ENCODE measurements around the gene BTBD8.

Gene BTBD8

GRCh38 chr1:92094595-92094994, 14.4 kb downstream of the BTBD8 start:
- no peak for DNase-seq

GRCh38 chr1:92095874-92096273, 15.7 kb downstream of the BTBD8 start:
- DNase-seq: no peak

GRCh38 chr1:92096317-92096716, 16.2 kb downstream of the BTBD8 start:
- DNase-seq: no peak

GRCh38 chr1:92105546-92106081, 25.5 kb downstream of the BTBD8 start:
- no peak for DNase-seq

- DNase-seq: no peak
These were observed 28.5 kb downstream of the BTBD8 start for GRCh38 chr1:92108631-92109030.

GRCh38 chr1:92117526-92117925, 37.4 kb downstream of the BTBD8 start:
- DNase-seq: no peak

- no peak for DNase-seq
These were observed 38.7 kb downstream of the BTBD8 start for GRCh38 chr1:92118826-92119225.

- no peak for DNase-seq
These were observed 43.7 kb downstream of the BTBD8 start for GRCh38 chr1:92123868-92124267.

- DNase-seq: no peak
These were observed 45.1 kb downstream of the BTBD8 start for GRCh38 chr1:92125204-92125603.

- DNase-seq: no peak
These were observed 45.9 kb downstream of the BTBD8 start for GRCh38 chr1:92126088-92126487.

GRCh38 chr1:92134331-92134730, 54.2 kb downstream of the BTBD8 start:
- no peak for DNase-seq

- DNase-seq: no peak
These were observed 56.2 kb downstream of the BTBD8 start for GRCh38 chr1:92136341-92136740.

- DNase-seq: no peak
These were observed 74.8 kb downstream of the BTBD8 start for GRCh38 chr1:92154934-92155333.

- no peak for DNase-seq
These were observed 79.4 kb downstream of the BTBD8 start for GRCh38 chr1:92159593-92159992.

GRCh38 chr1:92165389-92165788, 85.2 kb downstream of the BTBD8 start:
- DNase-seq: no peak

- DNase-seq: no peak
These were observed 87.0 kb downstream of the BTBD8 start for GRCh38 chr1:92167151-92167550.

GRCh38 chr1:92168657-92169056, 88.5 kb downstream of the BTBD8 start:
- DNase-seq: no peak

GRCh38 chr1:92169214-92170005, 89.3 kb downstream of the BTBD8 start:
- DNase-seq: no peak

- DNase-seq: no peak
These were observed 104.5 kb downstream of the BTBD8 start for GRCh38 chr1:92184632-92185031.

GRCh38 chr1:92186081-92186480, 105.9 kb downstream of the BTBD8 start:
- no peak for DNase-seq

- DNase-seq: no peak
These were observed 108.5 kb downstream of the BTBD8 start for GRCh38 chr1:92188436-92189255.

- no peak for DNase-seq
These were observed 111.6 kb downstream of the BTBD8 start for GRCh38 chr1:92191726-92192125.

GRCh38 chr1:92192246-92192645, 112.1 kb downstream of the BTBD8 start:
- DNase-seq: no peak

- no peak for DNase-seq
These were observed 114.4 kb downstream of the BTBD8 start for GRCh38 chr1:92194511-92194910.
